ENCODE measurements around the gene SPTBN5. TPM values are rescaled to one million over a fixed set of nuclear protein-coding genes. Genes with fewer than 3 reads are reported as not detected.

The SPTBN5 gene
- total RNA-seq, 2 experiments from 2014 or later: 0.03 to 0.17 TPM

DNA sequence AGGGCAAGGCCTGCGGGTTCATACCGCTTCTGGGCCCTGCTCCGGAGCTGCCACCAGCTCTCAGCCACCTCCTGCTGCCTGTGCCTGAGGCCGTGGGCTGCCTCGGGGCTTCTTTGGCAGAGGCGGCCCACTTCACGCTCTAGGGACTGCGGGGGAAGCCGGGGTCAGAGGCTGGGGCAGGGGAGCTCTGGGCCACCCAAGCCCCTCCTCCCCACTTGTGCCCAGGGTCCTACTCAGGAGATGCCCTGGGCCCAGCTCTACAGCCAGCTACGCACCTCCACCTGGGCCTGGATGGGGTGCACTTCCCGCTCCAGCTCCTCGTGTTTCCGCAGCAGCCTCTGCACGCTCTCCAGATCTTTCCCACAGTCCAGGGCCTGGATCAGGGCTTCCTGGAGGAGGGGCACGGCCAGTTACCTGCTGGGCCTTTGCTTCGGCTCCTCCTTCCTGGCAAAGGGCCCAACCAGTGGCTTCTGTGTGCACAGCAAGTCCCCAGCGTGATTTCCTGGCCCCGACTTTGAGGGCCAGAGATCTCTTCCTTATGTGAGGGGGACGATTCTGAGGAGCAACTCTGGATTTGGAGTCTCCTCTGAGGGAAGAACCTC, 31.2 kb downstream of the SPTBN5 start:
- no peaks in the 10 kb centered on the region for H3K9me2 ChIP-seq (ENCODE audit: insufficient read depth, low read length)
- H3K4me1 ChIP-seq (ENCODE audit: insufficient read depth, low read length, poor library complexity, severe bottlenecking): peaks cover 9% of the 10 kb centered on the region
- no peak for DNase-seq (ENCODE audit: low spot score)
- no peaks in the 10 kb centered on the region for H4K20me1 ChIP-seq (ENCODE audit: insufficient read depth, low read length)
- no peak overlapping the region for H3K27ac ChIP-seq (ENCODE audit: low read depth, low read length, poor library complexity, severe bottlenecking)
- H3K4me3 ChIP-seq (ENCODE audit: low read depth, low read length, poor library complexity, severe bottlenecking): no peak overlapping the region
- POLR2A ChIA-PET: interaction anchor here (0.5 kb wide), 1 partner anchor 159 kb away, joined by 3 read pairs; no protein-coding TSS in a partner anchor
- intact Hi-C loops (cut with micrococcal nuclease; ENCODE audit: unreplicated experiment): no loop called here
- H2AFZ ChIP-seq (ENCODE audit: low read length): no peak overlapping the region
- no peaks in the 10 kb centered on the region for H3K9me3 ChIP-seq (ENCODE audit: low read length)
- no peak overlapping the region for H3K4me2 ChIP-seq (ENCODE audit: low read length)
- H3K79me2 ChIP-seq (ENCODE audit: insufficient read depth, low read depth, low read length): no peaks in the 10 kb centered on the region
- BruUV-seq (replicated peaks): no TSS peak
- H3K36me3 ChIP-seq (ENCODE audit: insufficient read depth, low read length): no peaks in the 10 kb centered on the region
- CTCF ChIA-PET (ENCODE audit: unreplicated experiment): no interaction called here
- TF ChIP-seq, protein P1, sequence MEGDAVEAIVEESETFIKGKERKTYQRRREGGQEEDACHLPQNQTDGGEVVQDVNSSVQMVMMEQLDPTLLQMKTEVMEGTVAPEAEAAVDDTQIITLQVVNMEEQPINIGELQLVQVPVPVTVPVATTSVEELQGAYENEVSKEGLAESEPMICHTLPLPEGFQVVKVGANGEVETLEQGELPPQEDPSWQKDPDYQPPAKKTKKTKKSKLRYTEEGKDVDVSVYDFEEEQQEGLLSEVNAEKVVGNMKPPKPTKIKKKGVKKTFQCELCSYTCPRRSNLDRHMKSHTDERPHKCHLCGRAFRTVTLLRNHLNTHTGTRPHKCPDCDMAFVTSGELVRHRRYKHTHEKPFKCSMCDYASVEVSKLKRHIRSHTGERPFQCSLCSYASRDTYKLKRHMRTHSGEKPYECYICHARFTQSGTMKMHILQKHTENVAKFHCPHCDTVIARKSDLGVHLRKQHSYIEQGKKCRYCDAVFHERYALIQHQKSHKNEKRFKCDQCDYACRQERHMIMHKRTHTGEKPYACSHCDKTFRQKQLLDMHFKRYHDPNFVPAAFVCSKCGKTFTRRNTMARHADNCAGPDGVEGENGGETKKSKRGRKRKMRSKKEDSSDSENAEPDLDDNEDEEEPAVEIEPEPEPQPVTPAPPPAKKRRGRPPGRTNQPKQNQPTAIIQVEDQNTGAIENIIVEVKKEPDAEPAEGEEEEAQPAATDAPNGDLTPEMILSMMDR (conservative IDR thresholded peaks at IDR 0.05; ENCODE audit: low read length): no peak
- no peak for TF ChIP-seq EZH2phosphoT487 (IDR thresholded peaks at IDR 0.05; ENCODE audit: borderline replicate concordance, low read depth, low read length)

- DNase-seq (ENCODE audit: low spot score): no peak
- Histone ChIP-seq H3K79me2 (ENCODE audit: insufficient read depth, low read depth, low read length) (no peaks in the 10 kb centered on the region), H3K4me1 (ENCODE audit: insufficient read depth, low read length, poor library complexity, severe bottlenecking) (peaks cover 9% of the 10 kb centered on the region), H3K4me2 (ENCODE audit: low read length) (no peak overlapping the region), H3K4me3 (ENCODE audit: low read depth, low read length, poor library complexity, severe bottlenecking) (no peak overlapping the region), H3K27ac (ENCODE audit: low read depth, low read length, poor library complexity, severe bottlenecking) (no peak overlapping the region), H2AFZ (ENCODE audit: low read length) (no peak overlapping the region), H3K9me3 (ENCODE audit: low read length) (no peaks in the 10 kb centered on the region), H3K9me2 (ENCODE audit: insufficient read depth, low read length) (no peaks in the 10 kb centered on the region), H3K36me3 (ENCODE audit: insufficient read depth, low read length) (no peaks in the 10 kb centered on the region), H4K20me1 (ENCODE audit: insufficient read depth, low read length) (no peaks in the 10 kb centered on the region)
- BruUV-seq (replicated peaks): no TSS peak
- POLR2A ChIA-PET: no interaction called here
- intact Hi-C loops (cut with micrococcal nuclease; ENCODE audit: unreplicated experiment): no loop called here
- CTCF ChIA-PET (ENCODE audit: unreplicated experiment): no interaction called here
- TF ChIP-seq, protein P1 (conservative IDR thresholded peaks at IDR 0.05; ENCODE audit: low read length): no peak
- TF ChIP-seq EZH2phosphoT487 (IDR thresholded peaks at IDR 0.05; ENCODE audit: borderline replicate concordance, low read depth, low read length): no peak
Observed at GRCh38 chr15:41861736-41862356, 32.0 kb downstream of the SPTBN5 start.
